CD14-positive monocyte (primary cell): Measurements from ENCODE around the gene CNNM4. TPM values are rescaled to one million over a fixed set of nuclear protein-coding genes. Genes with fewer than 3 reads are reported as not detected.

Experiments used
- DNase-seq, 3 donors: peaks; one replicate each; pipeline ENCODE4 v3.0.0-alpha.2; 2011 to 2022
- H2AFZ ChIP-seq: 2 replicates; pipeline ENCODE4 v1.6.0; 2012; ENCODE audit warnings: mild to moderate bottlenecking, low read depth, low read length, inconsistent platforms; ENCODE audit not compliant: insufficient read depth, poor library complexity, severe bottlenecking
- H3K27ac ChIP-seq, 2 donors: 1 replicate in 1 of 2; 2 replicates in 1 of 2; pipeline ENCODE4 v1.5.1; 2012 to 2013; ENCODE audit warnings: low read length in 2 of 2, control low read depth in 1 of 2, inconsistent platforms in 1 of 2, low read depth in 1 of 2, mild to moderate bottlenecking in 1 of 2
- H3K27me3 ChIP-seq, 2 donors: one replicate each; pipeline versions ENCODE4 v1.6.0 to v1.6.1; 2011 to 2013; ENCODE audit warnings: low read length in 2 of 2; ENCODE audit not compliant: control insufficient read depth in 2 of 2, insufficient read depth in 2 of 2
- H3K36me3 ChIP-seq, 2 donors: replicated peaks in 1 of 2; 1 replicate in 1 of 2; 2 replicates in 1 of 2; pipeline versions ENCODE4 v1.5.1 to v1.6.1; 2012 to 2013; ENCODE audit warnings: low read length in 2 of 2, control low read depth in 1 of 2, inconsistent platforms in 1 of 2, mild to moderate bottlenecking in 1 of 2; ENCODE audit not compliant: insufficient read depth in 2 of 2, control insufficient read depth in 1 of 2
- H3K4me1 ChIP-seq, 2 donors: 1 replicate in 1 of 2; 2 replicates in 1 of 2; pipeline versions ENCODE4 v1.5.1 to v1.6.1; 2012 to 2013; ENCODE audit warnings: low read length in 2 of 2, control low read depth in 1 of 2, inconsistent platforms in 1 of 2, mild to moderate bottlenecking in 1 of 2, moderate library complexity in 1 of 2; ENCODE audit not compliant: insufficient read depth in 2 of 2, control insufficient read depth in 1 of 2
- H3K4me2 ChIP-seq: replicated peaks from 2 replicates; pipeline ENCODE3; 2012; ENCODE audit warnings: low read length, moderate library complexity, mild to moderate bottlenecking; ENCODE audit not compliant: poor library complexity, severe bottlenecking; ENCODE audit errors: extremely low read depth
- H3K4me3 ChIP-seq, 3 experiments: fragments of 200-600 bp in 1 of 3; sonication (generic) in 1 of 3; replicated peaks in 1 of 3; 1 replicate in 2 of 3; 2 replicates in 1 of 3; pipeline ENCODE4 v1.5.1; 2011 to 2013; ENCODE audit warnings: low read length in 3 of 3, mild to moderate bottlenecking in 3 of 3, control low read depth in 2 of 3, low read depth in 2 of 3, inconsistent platforms in 1 of 3, moderate library complexity in 1 of 3
- H3K79me2 ChIP-seq: 2 replicates; pipeline ENCODE4 v1.6.0; 2012; ENCODE audit warnings: mild to moderate bottlenecking, control low read depth, inconsistent platforms, low read length, moderate library complexity; ENCODE audit not compliant: insufficient read depth
- H3K9ac ChIP-seq: 2 replicates; pipeline ENCODE4 v1.6.0; 2017; ENCODE audit warnings: low read length, mild to moderate bottlenecking; ENCODE audit not compliant: insufficient read depth, poor library complexity, severe bottlenecking
- H3K9me3 ChIP-seq, 2 donors: replicated peaks in 1 of 2; 1 replicate in 1 of 2; 2 replicates in 1 of 2; pipeline versions ENCODE4 v1.5.1 to v1.6.1; 2012 to 2013; ENCODE audit warnings: low read length in 2 of 2, control low read depth in 1 of 2; ENCODE audit not compliant: control insufficient read depth in 1 of 2, insufficient read depth in 1 of 2
- H4K20me1 ChIP-seq: 2 replicates; pipeline ENCODE4 v1.6.0; 2012; ENCODE audit warnings: mild to moderate bottlenecking, low read length, control low read depth, moderate library complexity; ENCODE audit not compliant: insufficient read depth
- H3K27ac Mint-ChIP-seq, 7 donors: one replicate each; pipeline ENCODE4 v1.8.0; 2020; ENCODE audit warnings: mild to moderate bottlenecking in 7 of 7, mixed read lengths in 7 of 7, moderate library complexity in 6 of 7, inconsistent platforms in 2 of 7
- H3K27me3 Mint-ChIP-seq, 3 donors: one replicate each; pipeline ENCODE4 v1.8.0; 2021 to 2022; ENCODE audit warnings: low read depth in 3 of 3, mild to moderate bottlenecking in 3 of 3, mixed read lengths in 3 of 3, moderate library complexity in 3 of 3, inconsistent platforms in 1 of 3
- H3K36me3 Mint-ChIP-seq, 2 donors: one replicate each; pipeline ENCODE4 v1.8.0; 2020; ENCODE audit warnings: mixed read lengths in 2 of 2, inconsistent platforms in 1 of 2, mild to moderate bottlenecking in 1 of 2
- H3K4me1 Mint-ChIP-seq: one replicate; pipeline ENCODE4 v1.8.0; 2020; ENCODE audit warnings: mild to moderate bottlenecking, mixed read lengths
- H3K4me3 Mint-ChIP-seq, 2 donors: one replicate each; pipeline ENCODE4 v1.8.0; 2020; ENCODE audit warnings: mild to moderate bottlenecking in 2 of 2, mixed read lengths in 2 of 2, moderate library complexity in 1 of 2
- H3K9me3 Mint-ChIP-seq, 7 donors: one replicate each; pipeline ENCODE4 v1.8.0; 2020 to 2022; ENCODE audit warnings: mixed read lengths in 7 of 7, mild to moderate bottlenecking in 6 of 7, moderate library complexity in 6 of 7, inconsistent platforms in 2 of 7
- WGBS: methylation state at CpG from one replicate; pipeline ENCODE4 v1.1.5; 2013; ENCODE audit warnings: missing lambda C conversion rate; ENCODE audit not compliant: insufficient coverage; 5-methylcytosine and 5-hydroxymethylcytosine counted together
- intact Hi-C, 2 donors: fragments of 100-400 bp; cut with micrococcal nuclease; formaldehyde crosslinking; loops; one replicate each; pipeline versions ENCODE4 v1.15.0 to v1.15.1; 2023
- polyA plus RNA-seq, 3 donors: library from polyadenylated mRNA; depleted of rRNA in 1 of 3; unstranded in 2 of 3; stranded (reverse) in 1 of 3; fragments of 300-500 nt in 2 of 3; fragments of >200 nt in 1 of 3; fragmentation: Illumina TruSeq in 2 of 3; gene quantifications; 1 replicate in 2 of 3; 2 replicates in 1 of 3; pipeline ENCODE4 v1.2.3, GENCODE V29; 2012 to 2021
- TF ChIP-seq, protein P1 (sequence below): fragments of 200-600 bp; IDR thresholded peaks from one replicate; pipeline ENCODE4 v1.8.0; 2022; ENCODE audit warnings: antibody characterized with exemption, mild to moderate bottlenecking

CNNM4 gene
- polyA plus RNA-seq, 3 donors = 2.3 to 8.3 (median 2.6) TPM

DNA sequence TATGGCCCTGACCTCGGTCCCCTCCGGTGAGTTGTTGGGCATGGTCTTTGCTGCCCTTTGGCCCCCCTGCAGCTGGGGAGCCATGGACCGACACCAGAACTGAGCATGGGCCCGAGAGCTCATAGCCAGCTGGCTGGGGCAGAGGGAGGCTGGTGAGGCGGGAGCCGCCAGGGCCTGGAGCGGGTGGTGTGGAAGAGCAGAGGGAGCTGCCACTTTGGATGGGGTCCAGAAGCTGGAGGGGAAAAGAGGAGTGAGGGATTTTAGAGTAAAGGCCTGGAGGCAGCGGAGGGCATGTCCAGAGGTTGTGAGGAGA, 38.9 kb downstream of the CNNM4 start:
- no peak overlapping the region for H3K4me2 ChIP-seq
- intact Hi-C loops = no loop called here
- DNase-seq = no peak
- H3K27ac Mint-ChIP-seq = peak overlapping the region in 1 of 7 donors; percentile 40
- H3K9ac ChIP-seq = no peak overlapping the region
- H3K36me3 ChIP-seq = peaks cover 12 to 43% of the 10 kb centered on the region in 2 donors
- H3K36me3 Mint-ChIP-seq = peaks cover 24 to 37% of the 10 kb centered on the region in 2 donors
- 96% methylated on average over 8 of the region's 8 CpGs for WGBS
- no peak overlapping the region for H3K4me3 Mint-ChIP-seq
- no peaks in the 10 kb centered on the region for H3K79me2 ChIP-seq
- H3K27ac ChIP-seq = no peak overlapping the region
- peaks cover 4 to 5% of the 10 kb centered on the region in 2 donors for H3K4me1 ChIP-seq
- no peaks in the 10 kb centered on the region for H3K9me3 Mint-ChIP-seq
- H3K9me3 ChIP-seq = no peaks in the 10 kb centered on the region
- no peaks in the 10 kb centered on the region for H3K4me1 Mint-ChIP-seq
- TF ChIP-seq, protein P1, sequence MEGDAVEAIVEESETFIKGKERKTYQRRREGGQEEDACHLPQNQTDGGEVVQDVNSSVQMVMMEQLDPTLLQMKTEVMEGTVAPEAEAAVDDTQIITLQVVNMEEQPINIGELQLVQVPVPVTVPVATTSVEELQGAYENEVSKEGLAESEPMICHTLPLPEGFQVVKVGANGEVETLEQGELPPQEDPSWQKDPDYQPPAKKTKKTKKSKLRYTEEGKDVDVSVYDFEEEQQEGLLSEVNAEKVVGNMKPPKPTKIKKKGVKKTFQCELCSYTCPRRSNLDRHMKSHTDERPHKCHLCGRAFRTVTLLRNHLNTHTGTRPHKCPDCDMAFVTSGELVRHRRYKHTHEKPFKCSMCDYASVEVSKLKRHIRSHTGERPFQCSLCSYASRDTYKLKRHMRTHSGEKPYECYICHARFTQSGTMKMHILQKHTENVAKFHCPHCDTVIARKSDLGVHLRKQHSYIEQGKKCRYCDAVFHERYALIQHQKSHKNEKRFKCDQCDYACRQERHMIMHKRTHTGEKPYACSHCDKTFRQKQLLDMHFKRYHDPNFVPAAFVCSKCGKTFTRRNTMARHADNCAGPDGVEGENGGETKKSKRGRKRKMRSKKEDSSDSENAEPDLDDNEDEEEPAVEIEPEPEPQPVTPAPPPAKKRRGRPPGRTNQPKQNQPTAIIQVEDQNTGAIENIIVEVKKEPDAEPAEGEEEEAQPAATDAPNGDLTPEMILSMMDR = no peak
- H3K27me3 Mint-ChIP-seq = no peaks in the 10 kb centered on the region
- H3K4me3 ChIP-seq = no peak overlapping the region
- H4K20me1 ChIP-seq = no peaks in the 10 kb centered on the region
- no peak overlapping the region for H2AFZ ChIP-seq
- H3K27me3 ChIP-seq = no peaks in the 10 kb centered on the region

DNA sequence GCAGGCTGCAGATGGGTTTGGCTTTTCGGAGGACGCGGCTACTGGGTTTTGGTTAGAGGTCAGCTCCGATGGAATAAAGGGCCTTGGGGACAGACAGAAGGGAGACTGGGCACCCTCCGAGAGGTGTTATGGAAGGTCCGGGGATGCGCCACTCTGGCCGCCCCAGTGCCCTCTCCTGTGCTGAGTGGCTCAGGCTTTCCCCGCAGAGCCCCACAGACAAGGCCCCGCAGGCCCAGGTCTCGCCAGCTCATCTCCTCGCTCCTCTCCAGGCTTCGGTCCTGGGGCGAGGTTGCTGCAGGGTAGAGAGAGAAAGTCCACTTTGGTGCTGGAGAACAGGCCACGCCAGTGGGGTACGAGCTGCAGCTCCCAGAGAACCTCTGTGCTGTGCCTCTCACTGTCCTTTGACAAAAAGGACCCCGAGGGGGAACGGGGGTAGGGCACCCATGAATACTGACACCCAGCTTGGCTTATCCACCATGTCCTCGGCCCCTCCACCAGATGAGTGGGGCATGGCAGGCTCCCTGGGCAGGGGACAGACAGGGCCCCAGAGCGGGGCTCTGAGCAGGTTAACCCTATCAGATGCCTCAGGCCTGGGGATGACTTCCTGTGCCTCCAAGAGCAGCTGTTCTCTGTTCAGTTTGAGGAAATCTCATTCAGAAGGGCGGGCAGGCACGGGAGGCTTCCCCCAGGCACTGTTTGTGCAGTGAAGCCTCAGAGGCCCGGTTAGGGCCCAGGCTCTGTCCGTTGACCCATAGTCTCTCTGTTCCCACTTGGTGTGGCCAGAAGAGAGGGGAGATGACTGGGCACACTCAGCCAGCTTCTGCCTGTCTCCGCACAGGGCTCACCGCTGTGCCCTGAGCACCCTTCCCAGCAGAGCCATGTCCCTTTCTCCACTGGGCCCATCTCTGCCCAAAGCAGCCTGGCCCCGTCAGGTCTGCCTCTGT, 39.6 kb downstream of the CNNM4 start:
- Mint-ChIP-seq H3K36me3 (peaks cover 24 to 37% of the 10 kb centered on the region in 2 donors), H3K4me3 (no peak overlapping the region), H3K9me3 (no peaks in the 10 kb centered on the region), H3K27me3 (no peaks in the 10 kb centered on the region), H3K4me1 (no peaks in the 10 kb centered on the region), H3K27ac (peak overlapping the region in 1 of 7 donors; percentile 40)
- TF ChIP-seq, protein P1 = no peak
- Histone ChIP-seq H3K27ac (no peak overlapping the region), H3K4me3 (no peak overlapping the region), H3K4me1 (peaks cover 4 to 5% of the 10 kb centered on the region in 2 donors), H3K4me2 (no peak overlapping the region), H3K27me3 (no peaks in the 10 kb centered on the region), H4K20me1 (no peaks in the 10 kb centered on the region), H3K9ac (no peak overlapping the region), H2AFZ (no peak overlapping the region), H3K36me3 (peaks cover 12 to 43% of the 10 kb centered on the region in 2 donors), H3K79me2 (no peaks in the 10 kb centered on the region), H3K9me3 (no peaks in the 10 kb centered on the region)
- WGBS = 67% methylated on average over 25 of the region's 27 CpGs
- intact Hi-C loops = no loop called here
- no peak for DNase-seq
